B cell (primary cell): ENCODE data around the gene RBM7. TPM values are rescaled to one million over a fixed set of nuclear protein-coding genes. Genes with fewer than 3 reads are reported as not detected.

Experiments used
- ATAC-seq: fragments of 200-7000 bp; cut with Tn5 transposase; one replicate; pipeline ENCODE4 v1.10.0; 2021; ENCODE audit warnings: low read depth, mild to moderate bottlenecking, moderate number of reproducible peaks, moderate library complexity
- CTCF ChIA-PET: fragments of 350-600 bp; sonication (Branson Sonifier 250); formaldehyde crosslinking; loops from one replicate; lab custom pipeline; 2021; ENCODE audit warnings: antibody characterized with exemption, inconsistent platforms; lab: Charles Lee
- POLR2A ChIA-PET: fragments of 350-600 bp; sonication (Branson Sonifier 250); formaldehyde crosslinking; loops from one replicate; lab custom pipeline; 2021; ENCODE audit warnings: antibody characterized with exemption; lab: Charles Lee
- DNase-seq: peaks from one replicate; pipeline ENCODE4 v3.0.0; 2013
- H2AFZ ChIP-seq: 2 replicates; pipeline ENCODE4 v1.6.1; 2012; ENCODE audit warnings: mild to moderate bottlenecking, low read depth, low read length; ENCODE audit not compliant: insufficient read depth, poor library complexity, severe bottlenecking
- H3K27ac ChIP-seq, 2 donors: 1 replicate in 1 of 2; 2 replicates in 1 of 2; pipeline ENCODE4 v1.5.1; 2012 to 2013; ENCODE audit warnings: low read length in 2 of 2, mild to moderate bottlenecking in 2 of 2, moderate library complexity in 1 of 2
- H3K27me3 ChIP-seq, 4 experiments: fragments of 200-600 bp in 1 of 4; sonication (generic) in 1 of 4; replicated peaks in 1 of 4; 1 replicate in 2 of 4; 2 replicates in 2 of 4; pipeline versions ENCODE4 v1.6.1 to v1.7.0; 2013 to 2016; ENCODE audit warnings: low read length in 3 of 4, mild to moderate bottlenecking in 2 of 4, mixed read lengths in 1 of 4, moderate library complexity in 1 of 4; ENCODE audit not compliant: insufficient read depth in 4 of 4, control insufficient read depth in 3 of 4; ENCODE audit errors: control extremely low read depth in 1 of 4
- H3K36me3 ChIP-seq, 2 experiments: replicated peaks in 1 of 2; 1 replicate in 1 of 2; 2 replicates in 1 of 2; pipeline versions ENCODE4 v1.6.1 to v1.7.1; 2013; ENCODE audit warnings: low read length in 1 of 2; ENCODE audit not compliant: insufficient read depth in 2 of 2, control insufficient read depth in 1 of 2; ENCODE audit errors: control extremely low read depth in 1 of 2, extremely low read depth in 1 of 2
- H3K4me1 ChIP-seq, 2 donors: fragments of 200-600 bp in 1 of 2; sonication (generic) in 1 of 2; 1 replicate in 1 of 2; 2 replicates in 1 of 2; pipeline versions ENCODE4 v1.5.1 to v1.6.1; 2013 to 2017; ENCODE audit warnings: low read length in 2 of 2; ENCODE audit not compliant: control insufficient read depth in 2 of 2, insufficient read depth in 2 of 2
- H3K4me2 ChIP-seq: replicated peaks from 2 replicates; pipeline ENCODE3; 2012; ENCODE audit warnings: mild to moderate bottlenecking, low read depth, low read length; ENCODE audit not compliant: poor library complexity, severe bottlenecking
- H3K4me3 ChIP-seq, 5 experiments: fragments of 200-600 bp in 1 of 5; sonication (generic) in 1 of 5; 1 replicate in 3 of 5; 2 replicates in 2 of 5; pipeline versions ENCODE4 v1.5.1 to v1.7.0; 2011 to 2016; ENCODE audit warnings: low read length in 4 of 5, mild to moderate bottlenecking in 4 of 5, low read depth in 2 of 5, control low read depth in 1 of 5, moderate library complexity in 1 of 5; ENCODE audit not compliant: insufficient read depth in 1 of 5; ENCODE audit errors: control extremely low read depth in 1 of 5, extremely low read depth in 1 of 5
- H3K79me2 ChIP-seq: fragments of 200-600 bp; sonication (generic); one replicate; pipeline ENCODE4 v1.6.0; 2016; ENCODE audit warnings: low read length; ENCODE audit not compliant: control insufficient read depth, insufficient read depth
- H3K9ac ChIP-seq: fragments of 200-600 bp; sonication (generic); 2 replicates; pipeline ENCODE4 v1.6.1; 2017; ENCODE audit warnings: mild to moderate bottlenecking, low read length, moderate library complexity
- H3K9me3 ChIP-seq, 3 donors: one replicate each; pipeline versions ENCODE4 v1.6.1 to v1.7.1; 2013; ENCODE audit warnings: low read length in 2 of 3; ENCODE audit not compliant: control insufficient read depth in 2 of 3, insufficient read depth in 1 of 3; ENCODE audit errors: control extremely low read depth in 1 of 3
- H4K20me1 ChIP-seq: 2 replicates; pipeline ENCODE4 v1.6.0; 2012; ENCODE audit warnings: mild to moderate bottlenecking, low read length; ENCODE audit not compliant: insufficient read depth, control insufficient read depth, poor library complexity, severe bottlenecking
- H3K27ac Mint-ChIP-seq: one replicate; pipeline ENCODE4 v1.8.0; 2021; ENCODE audit warnings: mixed read lengths
- H3K27me3 Mint-ChIP-seq: one replicate; pipeline ENCODE4 v1.8.0; 2021; ENCODE audit warnings: mixed read lengths
- H3K4me1 Mint-ChIP-seq: one replicate; pipeline ENCODE4 v1.8.0; 2021; ENCODE audit warnings: mixed read lengths
- H3K4me3 Mint-ChIP-seq: one replicate; pipeline ENCODE4 v1.8.0; 2021; ENCODE audit warnings: mixed read lengths
- H3K9me3 Mint-ChIP-seq: one replicate; pipeline ENCODE4 v1.8.0; 2022; ENCODE audit warnings: mixed read lengths; ENCODE audit not compliant: insufficient read depth
- CTCF ChIP-seq: fragments of 200-600 bp; IDR thresholded peaks from one replicate; pipeline ENCODE4 v1.8.0; 2022; ENCODE audit warnings: antibody characterized with exemption, mild to moderate bottlenecking
- EZH2 ChIP-seq: IDR thresholded peaks from 2 replicates; pipeline ENCODE4 v1.6.1; 2012; ENCODE audit warnings: borderline replicate concordance, low read depth, mild to moderate bottlenecking, moderate library complexity, low read length; ENCODE audit not compliant: insufficient read depth, poor library complexity, severe bottlenecking
- WGBS: methylation state at CpG from one replicate; pipeline ENCODE4 v1.1.5; 2013; ENCODE audit warnings: missing lambda C conversion rate; ENCODE audit not compliant: insufficient coverage; 5-methylcytosine and 5-hydroxymethylcytosine counted together
- intact Hi-C: fragments of 100-400 bp; cut with micrococcal nuclease; formaldehyde crosslinking; loops from one replicate; pipeline ENCODE4 v1.10.0; 2022
- polyA plus RNA-seq: library from polyadenylated mRNA; depleted of rRNA; stranded (reverse); fragments of >200 nt; gene quantifications from 2 replicates; pipeline ENCODE4 v1.2.3, GENCODE V29; 2012
- total RNA-seq, 2 donors: library from RNA; stranded (reverse); fragments of 120-200 nt in 1 of 2; gene quantifications; 1 replicate in 1 of 2; 2 replicates in 1 of 2; pipeline versions ENCODE4 v1.2.3 to v1.2.4, GENCODE V29; 2013 to 2022

RBM7 gene
- total and polyA plus RNA-seq, 2 donors (not counting 1 experiment from before 2014, with no cell fraction given): 26.3 to 36.1 TPM

DNA sequence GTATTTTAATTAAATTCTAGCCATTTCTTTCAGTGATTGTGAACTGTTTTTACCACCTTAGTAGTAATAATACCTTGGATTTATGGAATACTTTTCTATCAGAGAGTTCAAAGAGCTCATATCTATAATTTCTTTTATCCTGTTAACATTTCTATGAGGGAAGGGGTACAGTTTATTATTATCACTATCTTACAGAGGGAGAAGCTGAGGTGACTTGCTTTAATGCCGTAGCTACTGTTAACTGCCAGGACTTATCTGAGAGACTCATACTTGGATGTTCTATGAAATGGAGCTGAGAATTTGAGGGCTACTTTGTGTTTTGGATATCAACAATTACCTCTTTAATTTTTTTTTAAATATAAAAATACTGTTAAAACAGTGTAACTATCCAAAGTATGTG lies 42.1 kb downstream of the RBM7 start:
- Mint-ChIP-seq H3K9me3 (no peaks in the 10 kb centered on the region), H3K4me1 (peaks cover 25% of the 10 kb centered on the region), H3K4me3 (no peak overlapping the region), H3K27me3 (no peaks in the 10 kb centered on the region), H3K27ac (no peak overlapping the region)
- ATAC-seq: no peak
- ChIA-PET POLR2A (no interaction called here), CTCF (interaction anchor here (1.0 kb wide), 1 partner anchor 13 kb away, joined by 4 read pairs; no protein-coding TSS in a partner anchor)
- no peak overlapping the region for H2AFZ ChIP-seq
- WGBS: no CpG with 5 or more reads among the region's 1 CpG
- peaks cover 12 to 13% of the 10 kb centered on the region in 2 donors for H3K4me1 ChIP-seq
- H3K4me2 ChIP-seq: no peak overlapping the region
- intact Hi-C loops: no loop called here
- no peak overlapping the region for H3K4me3 ChIP-seq
- no peaks in the 10 kb centered on the region for H4K20me1 ChIP-seq
- no peaks in the 10 kb centered on the region for H3K9me3 ChIP-seq
- peaks cover 19% of the 10 kb centered on the region for H3K79me2 ChIP-seq
- TF ChIP-seq EZH2 (no peak), CTCF (no peak)
- no peak for DNase-seq
- H3K36me3 ChIP-seq: peaks cover 6 to 11% of the 10 kb centered on the region in 2 experiments
- H3K27ac ChIP-seq: no peak overlapping the region
- H3K27me3 ChIP-seq: no peaks in the 10 kb centered on the region
- H3K9ac ChIP-seq: no peak overlapping the region

DNA sequence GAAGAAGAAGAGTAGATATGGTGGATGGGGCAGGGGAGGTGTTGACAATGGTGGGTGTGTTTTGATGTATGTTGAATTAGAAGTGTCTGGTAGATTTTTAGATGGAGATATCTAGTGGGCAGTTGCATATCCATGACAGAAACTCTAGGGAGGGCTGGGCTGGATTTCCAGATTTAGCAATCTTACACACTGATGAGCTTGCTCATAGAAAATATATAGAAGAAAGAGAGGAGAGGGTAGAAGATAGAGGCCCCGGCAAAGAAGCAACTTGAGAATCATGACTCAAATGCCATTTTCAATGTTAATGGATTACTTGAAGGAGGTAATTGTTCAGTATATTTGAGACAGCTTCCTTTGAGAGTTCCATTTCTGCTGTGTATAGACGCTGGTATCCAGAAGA lies 47.0 kb downstream of the RBM7 start:
- Histone ChIP-seq H3K4me2 (no peak overlapping the region), H3K4me3 (no peak overlapping the region), H3K27me3 (no peaks in the 10 kb centered on the region), H3K36me3 (peaks cover 9 to 17% of the 10 kb centered on the region in 2 experiments), H3K79me2 (no peaks in the 10 kb centered on the region), H3K4me1 (no peaks in the 10 kb centered on the region), H3K27ac (no peak overlapping the region), H2AFZ (no peak overlapping the region), H3K9ac (no peak overlapping the region), H3K9me3 (no peaks in the 10 kb centered on the region), H4K20me1 (no peaks in the 10 kb centered on the region)
- Mint-ChIP-seq H3K27me3 (no peaks in the 10 kb centered on the region), H3K4me3 (no peak overlapping the region), H3K9me3 (no peaks in the 10 kb centered on the region), H3K27ac (no peak overlapping the region), H3K4me1 (no peaks in the 10 kb centered on the region)
- ChIA-PET POLR2A (no interaction called here), CTCF (no interaction called here)
- WGBS: 100% methylated on average over 1 of the region's 2 CpGs
- DNase-seq: no peak
- no peak for ATAC-seq
- intact Hi-C loops: no loop called here
- TF ChIP-seq CTCF (no peak), EZH2 (no peak)
